GM15510 (cell line): Measurements from ENCODE around the gene CTIF.

Experiments
- POLR2A ChIP-seq: IDR thresholded peaks from 3 replicates; pipeline ENCODE4 v1.6.1; 2011; ENCODE audit warnings: borderline replicate concordance; ENCODE audit not compliant: insufficient read length; ENCODE audit errors: extremely low read depth

Gene CTIF

DNA sequence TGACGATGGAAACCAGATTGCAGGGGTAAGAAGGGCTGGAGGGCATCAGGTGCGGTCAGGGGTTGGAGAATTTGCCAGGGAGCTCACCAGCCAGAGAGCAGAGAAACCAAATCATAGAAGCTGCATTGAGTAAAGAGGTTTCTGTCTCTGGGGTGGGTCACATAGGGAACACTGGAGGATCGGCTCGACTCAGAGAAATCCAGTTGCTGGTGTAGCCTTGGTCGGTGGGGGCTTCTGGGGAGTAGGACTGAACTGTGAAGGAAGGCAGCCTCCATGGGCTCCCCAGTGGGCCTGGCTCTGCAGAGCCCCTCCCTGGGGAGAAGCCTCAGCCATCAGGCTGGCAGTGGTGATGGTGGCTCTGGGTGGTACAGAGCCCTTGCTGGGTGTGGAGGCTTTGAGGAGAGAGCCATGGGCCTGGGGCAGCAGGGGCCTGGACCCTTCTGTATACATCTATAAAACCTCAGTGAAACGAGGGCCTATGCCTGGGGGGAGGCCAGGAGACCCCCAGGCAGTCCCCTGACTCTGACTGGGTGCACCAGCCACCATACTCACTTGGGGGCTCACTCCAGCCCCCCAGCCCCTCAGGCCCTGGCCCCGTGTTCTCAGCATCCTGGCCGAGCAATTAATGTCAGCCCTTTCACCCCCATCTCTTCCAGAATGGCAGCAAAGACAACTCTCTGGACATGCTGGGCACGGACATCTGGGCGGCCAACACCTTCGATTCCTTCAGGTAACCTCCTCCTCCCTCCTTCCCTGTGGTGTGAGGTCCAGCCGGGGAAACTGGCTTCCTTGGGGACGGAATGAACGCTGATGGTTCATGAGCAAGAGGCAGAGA is 124.5 kb downstream of the CTIF start:
- TF ChIP-seq POLR2A: no peak

DNA sequence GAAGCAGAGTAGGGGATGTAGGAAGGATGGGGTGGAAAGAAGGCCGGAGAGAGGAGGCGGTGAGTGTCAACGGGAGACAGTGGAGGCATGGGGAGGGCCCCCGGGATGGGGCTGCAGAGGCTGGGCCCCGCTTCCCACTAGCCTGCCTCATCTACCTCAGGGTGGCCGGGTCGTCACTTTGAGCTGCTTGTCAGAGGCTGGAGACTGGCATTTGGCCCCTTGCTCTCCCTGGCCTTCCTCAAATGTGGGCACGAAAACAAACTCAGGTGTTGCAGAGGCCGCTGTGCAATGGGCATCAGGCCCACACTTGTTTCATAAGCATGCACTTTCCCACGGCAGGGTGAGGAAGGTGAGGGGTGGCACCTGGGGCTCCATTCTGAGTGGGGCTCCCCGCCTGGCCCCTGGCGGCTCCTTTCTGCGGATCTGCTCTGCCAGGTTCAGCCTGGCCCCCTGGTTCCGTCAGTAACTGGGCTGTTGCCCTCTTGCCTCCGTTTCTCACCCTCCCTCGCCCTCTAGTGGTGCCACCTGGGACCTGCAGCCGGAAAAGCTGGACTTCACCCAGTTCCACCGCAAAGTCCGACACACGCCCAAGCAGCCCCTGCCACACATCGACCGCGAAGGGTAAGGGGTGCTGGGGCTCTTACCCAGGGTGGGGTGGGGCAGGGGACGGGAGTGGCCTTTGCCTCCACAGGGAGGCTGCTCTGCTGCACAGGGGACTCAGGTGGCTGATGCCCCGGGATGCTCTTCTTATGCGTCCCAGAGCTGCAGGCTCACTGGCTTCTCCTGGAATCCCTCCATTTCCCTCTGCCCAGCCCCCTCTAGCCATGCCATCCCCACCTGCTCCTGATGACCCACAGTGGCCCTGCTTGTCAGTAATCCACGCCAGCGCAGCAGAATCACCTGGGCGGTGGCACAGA is 125.4 kb downstream of the CTIF start:
- no peak for TF ChIP-seq POLR2A

DNA sequence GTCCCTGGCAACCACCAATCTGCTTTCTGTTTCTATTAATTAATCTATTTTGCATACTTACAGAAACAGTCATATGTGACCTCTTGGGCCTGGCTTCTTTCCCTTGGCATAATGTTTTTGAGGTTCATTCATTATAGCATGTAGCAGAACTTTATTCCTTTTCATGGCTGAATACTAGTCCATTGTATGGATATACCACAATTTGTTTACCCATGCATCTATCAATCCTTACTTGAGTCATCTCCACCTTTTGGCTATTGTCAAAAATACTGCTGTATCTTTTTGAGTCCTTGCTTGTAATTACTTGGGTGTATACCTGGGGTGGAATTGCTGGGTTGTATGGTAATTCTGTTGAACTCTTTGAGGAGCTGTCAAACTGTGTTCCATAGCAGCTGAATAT is 126.8 kb downstream of the CTIF start:
- no peak for TF ChIP-seq POLR2A

DNA sequence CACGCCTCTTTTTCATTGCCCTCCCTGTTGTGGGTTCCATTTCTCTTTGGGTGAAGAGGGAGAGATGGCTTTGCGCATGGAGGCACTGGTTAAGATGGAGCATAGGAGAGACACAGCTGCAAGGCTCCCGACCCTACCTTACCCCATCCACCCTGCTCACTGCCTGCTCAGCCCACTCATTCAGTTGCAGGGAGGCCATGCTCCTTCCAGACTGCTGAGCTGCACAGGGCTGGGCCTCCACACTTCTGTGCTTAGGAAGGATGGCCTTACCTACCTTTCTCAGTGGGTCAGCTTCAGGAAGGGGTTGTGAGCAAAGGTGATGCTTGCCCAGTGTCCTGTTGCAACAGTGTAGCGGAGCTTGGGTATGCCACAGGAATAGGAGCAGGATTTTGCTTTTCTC is 127.8 kb downstream of the CTIF start:
- no peak for TF ChIP-seq POLR2A

DNA sequence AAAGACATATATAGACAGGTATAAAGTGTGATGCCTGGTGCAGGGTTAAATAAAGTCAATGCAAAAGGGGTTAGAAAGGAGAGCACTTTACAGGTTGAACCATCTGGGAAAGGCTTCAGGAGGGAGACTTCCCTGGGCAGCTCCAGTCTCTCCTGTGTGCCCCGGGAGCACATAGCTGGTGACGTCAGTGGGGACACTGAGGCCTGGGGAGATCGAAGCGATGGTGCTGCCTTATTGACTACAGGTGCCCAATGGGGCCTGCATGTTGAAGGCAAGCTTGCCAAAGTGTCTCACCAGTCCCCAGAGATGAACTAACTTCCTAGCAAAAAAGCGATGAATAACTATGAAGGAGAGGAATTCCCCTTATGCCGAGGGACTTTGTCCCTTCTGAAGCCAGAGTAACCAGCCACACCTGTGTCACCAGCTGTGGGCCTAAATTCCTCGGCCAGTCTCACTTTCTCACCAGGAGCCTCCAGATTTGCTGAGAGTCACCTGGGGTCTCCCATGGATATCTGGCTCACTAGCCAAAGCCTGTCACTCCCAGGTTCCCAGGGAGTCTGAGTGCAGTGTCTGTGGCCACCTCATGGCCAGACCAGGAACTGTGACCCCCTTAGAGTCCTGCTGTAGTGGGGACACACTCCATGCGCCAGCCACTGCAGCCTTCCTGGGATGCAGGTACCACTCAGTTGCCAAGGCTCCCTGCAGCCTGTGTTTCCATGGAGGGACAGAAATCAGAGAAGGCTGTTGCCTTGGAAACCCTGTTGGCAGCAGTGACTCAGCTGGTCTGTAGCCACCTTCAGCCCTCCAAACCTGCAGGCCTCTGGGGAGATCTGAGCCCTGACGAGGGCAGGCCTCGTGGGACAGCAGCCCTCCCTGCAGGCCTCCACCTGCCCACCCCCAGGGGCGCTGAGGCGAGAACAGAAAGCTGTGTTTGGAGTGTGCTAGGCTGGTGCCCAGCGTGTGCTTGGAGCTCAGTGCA is 128.7 kb downstream of the CTIF start:
- TF ChIP-seq POLR2A: no peak

DNA sequence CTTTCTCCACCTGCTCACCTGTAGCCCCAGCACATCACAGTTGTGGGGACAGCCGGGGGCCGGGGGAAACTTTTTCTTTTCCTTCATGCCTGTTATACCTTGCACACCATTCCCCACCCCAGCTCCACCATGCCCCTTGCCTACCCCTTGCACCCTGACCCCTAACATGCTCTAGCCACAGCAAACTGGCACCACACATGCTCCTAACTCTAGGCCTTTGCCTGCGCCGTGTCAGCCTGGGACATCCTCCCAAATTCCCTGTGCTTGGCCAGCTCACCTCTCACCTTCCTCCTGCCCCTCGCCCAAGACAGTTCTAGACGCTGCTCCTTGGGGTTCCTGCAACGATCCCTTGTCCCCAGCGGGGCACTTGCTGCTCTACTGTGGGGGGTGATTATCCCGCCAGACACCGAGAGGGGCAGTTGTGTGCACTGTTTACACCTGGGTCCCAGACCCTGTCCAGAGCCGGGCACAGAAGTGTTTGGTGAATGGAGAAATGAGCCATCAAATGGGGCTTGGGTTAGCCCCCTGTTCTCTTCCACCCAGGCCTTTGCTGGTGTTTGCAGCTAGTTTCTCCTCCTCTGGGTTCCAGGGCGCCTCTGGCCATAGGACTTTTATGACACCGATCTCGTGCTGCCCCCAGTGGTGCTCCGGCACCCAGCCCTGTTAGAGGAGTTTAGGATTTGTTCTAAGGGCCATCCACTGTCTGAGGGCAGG is 129.8 kb downstream of the CTIF start:
- TF ChIP-seq POLR2A: no peak

DNA sequence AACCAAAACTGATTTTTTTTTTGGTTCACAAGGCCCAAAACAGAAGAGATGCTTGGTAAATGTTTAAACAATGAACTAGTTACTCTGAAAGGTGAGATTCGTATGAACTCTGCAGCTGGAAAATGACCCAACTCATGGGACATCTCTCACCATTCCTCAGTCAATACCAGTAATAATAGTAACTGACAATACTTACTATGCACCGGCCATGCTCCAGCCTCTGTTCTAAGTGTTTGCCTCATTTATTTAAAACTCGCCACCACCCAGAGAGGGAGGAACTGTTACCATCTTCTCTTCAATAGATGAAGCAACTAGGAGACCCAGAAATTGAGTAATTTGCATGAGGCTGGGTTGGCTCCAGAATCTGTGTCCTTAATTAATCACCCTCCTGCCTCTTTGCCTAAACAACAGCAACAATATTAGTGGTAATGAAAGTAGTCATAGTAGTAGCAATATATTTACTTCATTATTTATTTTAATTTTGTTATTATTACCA is 130.4 kb downstream of the CTIF start:
- no peak for TF ChIP-seq POLR2A

DNA sequence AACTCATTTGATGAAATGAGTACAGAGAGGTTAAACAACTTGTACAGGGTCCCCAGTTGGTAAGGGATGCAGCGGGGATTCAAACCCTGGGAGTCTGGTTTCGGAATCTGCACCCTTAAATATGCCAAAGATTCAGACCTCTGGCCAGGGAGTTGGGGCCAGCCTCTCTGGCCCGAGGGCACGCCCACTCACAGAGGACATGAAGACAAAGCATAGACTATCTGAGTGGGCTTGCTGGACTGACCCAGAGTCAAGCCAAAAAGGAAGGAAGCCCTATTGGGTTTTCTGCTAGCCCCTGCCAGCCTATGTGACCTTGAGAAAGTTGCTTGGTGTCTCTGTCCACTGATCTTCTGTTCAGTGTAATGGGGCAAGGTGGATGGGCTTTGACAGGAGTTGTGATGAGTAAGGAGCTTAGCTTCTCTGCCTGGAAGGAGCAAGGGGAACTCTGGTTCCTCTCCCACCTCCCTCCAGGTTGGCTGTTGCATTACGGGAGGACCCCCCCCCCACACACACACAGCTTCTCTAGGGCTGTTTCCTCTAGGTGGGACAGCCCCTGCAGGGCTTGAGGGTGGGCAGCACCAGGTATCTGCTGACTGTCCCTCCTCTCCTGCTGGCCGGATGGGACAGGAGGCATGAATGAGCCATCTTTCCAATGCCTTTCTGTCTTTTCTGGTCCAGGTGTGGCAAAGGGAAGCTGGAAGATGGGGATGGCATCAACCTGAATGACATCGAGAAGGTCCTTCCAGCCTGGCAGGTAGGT is 131.3 kb downstream of the CTIF start:
- no peak for TF ChIP-seq POLR2A

DNA sequence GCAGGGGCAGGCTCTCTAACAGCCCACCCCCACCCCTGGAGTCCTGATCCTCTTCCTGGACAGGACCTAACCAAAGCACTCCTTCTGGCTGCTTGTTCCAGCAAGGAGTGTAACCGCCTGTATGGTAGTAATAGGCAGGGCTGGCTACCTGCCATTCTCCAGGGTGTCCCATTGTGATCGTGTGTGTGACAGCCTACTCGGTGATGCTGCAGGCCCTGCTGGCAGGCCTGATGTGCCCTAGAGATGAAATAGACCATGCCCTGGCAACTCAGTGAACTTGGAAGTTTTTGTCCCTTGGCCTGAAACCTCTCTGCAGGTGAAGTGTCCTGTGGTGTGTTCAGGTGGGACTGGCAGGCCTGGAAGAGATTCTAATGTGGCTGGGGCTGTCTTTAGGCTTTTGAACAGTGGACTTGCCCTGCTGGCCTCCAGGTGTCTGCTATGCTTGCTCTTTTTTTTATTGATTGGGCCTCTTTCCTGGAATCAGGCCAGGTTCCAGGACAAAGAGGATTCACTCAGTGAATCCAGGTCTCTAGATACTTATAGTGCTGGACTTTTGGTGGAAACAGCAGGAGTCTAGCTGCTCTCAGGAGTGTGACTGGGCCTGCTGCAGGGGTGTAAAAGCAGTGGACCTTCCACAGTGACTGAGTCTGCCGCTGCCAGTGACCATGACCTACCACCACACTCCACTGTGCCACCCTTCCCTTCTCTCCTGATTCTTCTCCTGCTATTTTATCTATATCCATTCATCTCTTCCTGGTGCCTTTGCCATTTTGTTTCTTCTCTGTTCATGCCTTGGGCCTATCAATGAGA is 132.1 kb downstream of the CTIF start:
- TF ChIP-seq POLR2A: no peak

DNA sequence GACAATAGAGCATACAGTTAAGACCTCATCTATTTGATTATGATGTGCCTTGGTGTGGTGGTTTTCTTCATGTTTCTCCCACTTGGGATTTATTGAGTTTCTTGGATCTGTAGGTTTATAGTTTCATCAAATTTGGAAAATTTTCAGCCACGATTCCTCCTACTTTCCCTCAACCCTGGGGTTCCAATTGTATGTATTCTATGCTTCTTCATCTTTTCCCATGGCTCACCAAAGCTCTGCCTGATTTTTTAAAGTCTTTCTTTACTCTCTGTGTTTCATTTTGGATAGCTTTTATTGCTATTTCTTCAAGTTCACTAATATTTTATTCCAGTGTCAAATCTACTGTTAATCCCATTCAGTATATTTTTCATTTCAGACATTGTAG is 132.7 kb downstream of the CTIF start:
- no peak for TF ChIP-seq POLR2A

DNA sequence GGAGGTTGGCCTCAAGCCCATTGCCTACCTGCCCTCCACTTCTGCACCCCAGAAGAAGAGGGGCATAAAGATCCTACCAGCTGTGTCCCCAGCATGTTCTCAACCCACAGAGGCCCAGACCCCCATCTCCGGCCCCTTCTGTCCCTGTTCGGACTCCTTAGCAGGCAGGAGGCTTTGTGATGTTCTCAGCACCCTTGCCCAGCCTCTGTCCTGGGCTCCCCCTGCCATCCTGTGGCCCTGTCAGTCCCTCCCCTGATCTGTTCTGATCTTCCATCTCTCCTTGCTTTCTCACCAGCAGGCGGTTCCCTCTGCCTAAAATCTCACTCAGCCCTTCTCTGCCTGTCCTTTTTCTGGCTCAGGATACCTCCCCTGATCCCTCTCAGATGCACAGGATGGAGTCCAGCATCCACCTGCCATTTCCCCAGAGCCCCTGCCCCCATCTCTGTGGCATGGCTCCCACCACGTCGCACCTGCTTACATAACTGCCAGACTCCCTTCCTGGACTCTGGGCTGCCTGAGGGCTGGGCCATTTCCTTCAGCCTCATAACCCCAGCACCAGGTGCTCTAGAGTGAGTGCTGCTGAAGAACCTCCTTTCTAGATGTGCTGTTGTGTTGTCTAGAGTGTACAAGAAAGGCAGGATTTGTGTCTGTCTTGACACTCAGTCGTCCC is 134.0 kb downstream of the CTIF start:
- no peak for TF ChIP-seq POLR2A

DNA sequence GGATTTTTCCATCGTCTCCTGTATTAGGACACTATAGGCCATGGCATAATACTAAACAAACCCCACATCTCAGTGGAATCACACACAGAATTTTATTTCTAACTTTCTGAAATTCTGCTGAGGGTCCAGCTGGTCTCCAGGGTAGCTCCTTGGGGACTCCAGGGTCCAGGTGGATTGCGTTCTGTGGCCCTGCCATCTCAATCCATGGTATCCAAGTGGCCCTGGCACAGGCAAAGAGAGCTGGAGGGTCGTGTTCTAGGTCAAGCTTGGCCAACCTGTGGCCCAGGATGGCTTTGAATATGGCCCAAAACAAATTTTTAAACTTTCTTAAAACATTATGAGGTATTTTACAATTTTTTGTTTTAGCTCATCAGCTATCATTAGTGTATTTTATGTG is 134.6 kb downstream of the CTIF start:
- no peak for TF ChIP-seq POLR2A
